ENCODE results near the gene C16orf96. TPM values are rescaled to one million over a fixed set of nuclear protein-coding genes. Genes with fewer than 3 reads are reported as not detected.
A peak's percentile ranks its signal among the peaks of the same experiment; 100 is the strongest.

C16orf96 gene
- total and polyA plus RNA-seq, 2 of the 13 experiments (the other 11 are each of a cell fraction or from before 2014, with no cell fraction given), result 0.03 TPM; not detected in 1

GRCh38 chr16:4614571-4615383, 58.6 kb downstream of the C16orf96 start, which contains the start of gene UBALD1 (continued):
- TF ChIP-seq MEF2D (CRISPR knock-in tag; IDR thresholded peaks at IDR 0.05), result no peak; the same call in 1 of the 2 replicates
- peak; percentile 91 for TF ChIP-seq RBFOX2 (IDR thresholded peaks at IDR 0.05; ENCODE audit: low read depth, low read length)
- TF ChIP-seq RBAK (CRISPR knock-in tag; IDR thresholded peaks at IDR 0.05), result no peak
- no peak for TF ChIP-seq CENPBD1 (CRISPR knock-in tag; IDR thresholded peaks at IDR 0.05; ENCODE audit: borderline replicate concordance, low read depth)
- peak; percentile 75 for TF ChIP-seq SALL1 (CRISPR knock-in tag; IDR thresholded peaks at IDR 0.05)
- TF ChIP-seq ZNF224 (CRISPR knock-in tag; IDR thresholded peaks at IDR 0.05), result 0 out of 2 replicates have a peak, but pooled peaks have one; percentile 26
- no peak for TF ChIP-seq U2AF2 (IDR thresholded peaks at IDR 0.05; ENCODE audit: low read depth, low read length)
- TF ChIP-seq ZNF251 (CRISPR knock-in tag; IDR thresholded peaks at IDR 0.05), result 0 out of 2 replicates have a peak, but pooled peaks have one; percentile 65
- no peak for TF ChIP-seq ZNF552 (CRISPR knock-in tag; IDR thresholded peaks at IDR 0.05; ENCODE audit: borderline replicate concordance)
- TF ChIP-seq IKZF4 (CRISPR knock-in tag; IDR thresholded peaks at IDR 0.05; ENCODE audit: borderline replicate concordance, low read depth, not compliant biosample characterization), result no peak
- TF ChIP-seq DRAP1 (CRISPR knock-in tag; IDR thresholded peaks at IDR 0.05), result peak; percentile 80
- TF ChIP-seq ZNF703 (CRISPR knock-in tag; IDR thresholded peaks at IDR 0.05; ENCODE audit: borderline replicate concordance), result no peak
- no peak for TF ChIP-seq FOXK2 (IDR thresholded peaks at IDR 0.05)
- TF ChIP-seq SSRP1 (CRISPR knock-in tag; IDR thresholded peaks at IDR 0.05), result no peak
- no peak; the same call in 1 of the 2 replicates for TF ChIP-seq ZNF761 (CRISPR knock-in tag; conservative IDR thresholded peaks at IDR 0.05)
- peak; percentile 69; the same call in 1 of the 2 replicates for TF ChIP-seq E2F1 (CRISPR knock-in tag; IDR thresholded peaks at IDR 0.05)
- peak; percentile 66; the same call in 1 of the 2 replicates for TF ChIP-seq SRY (CRISPR knock-in tag; IDR thresholded peaks at IDR 0.05)
- no peak for TF ChIP-seq NRL (CRISPR knock-in tag; IDR thresholded peaks at IDR 0.05; ENCODE audit: borderline replicate concordance)
- 0 out of 2 replicates have a peak, but pooled peaks have one; percentile 16 for TF ChIP-seq ZNF891 (CRISPR knock-in tag; IDR thresholded peaks at IDR 0.05)
- no peak for TF ChIP-seq ZMYM3 (CRISPR knock-in tag; IDR thresholded peaks at IDR 0.05)
- TF ChIP-seq NFE2 (CRISPR knock-in tag; IDR thresholded peaks at IDR 0.05), result no peak
- no peak for TF ChIP-seq NFIC (IDR thresholded peaks at IDR 0.05; ENCODE audit: low read length)
- peak; percentile 62; the same call in 1 of the 2 replicates for TF ChIP-seq RXRB (CRISPR knock-in tag; IDR thresholded peaks at IDR 0.05; ENCODE audit: borderline replicate concordance)

Data from HepG2 (cell line).